Liver (tissue), 3 donors: Measurements from ENCODE around the gene AGER.

Source experiments
- FOXA1 ChIP-seq: IDR thresholded peaks from 2 replicates; pipeline ENCODE4 v1.6.1; 2016; ENCODE audit warnings: antibody characterized with exemption
- FOXA2 ChIP-seq: IDR thresholded peaks from 2 replicates; pipeline ENCODE4 v1.6.1; 2016; ENCODE audit warnings: antibody characterized with exemption
- JUND ChIP-seq, 2 donors: IDR thresholded peaks; 2 replicates each; pipeline ENCODE4 v1.6.1; 2016; ENCODE audit warnings: antibody characterized with exemption in 2 of 2
- MAX ChIP-seq: IDR thresholded peaks from 2 replicates; pipeline ENCODE4 v1.6.1; 2016; ENCODE audit warnings: antibody characterized with exemption
- RAD21 ChIP-seq, 2 donors: IDR thresholded peaks; 2 replicates each; pipeline ENCODE4 v1.6.1; 2016; ENCODE audit warnings: antibody characterized with exemption in 2 of 2, mild to moderate bottlenecking in 2 of 2
- REST ChIP-seq: IDR thresholded peaks from 2 replicates; pipeline ENCODE4 v1.6.1; 2016; ENCODE audit warnings: antibody characterized with exemption, mild to moderate bottlenecking
- SP1 ChIP-seq: IDR thresholded peaks from 2 replicates; pipeline ENCODE4 v1.6.1; 2018; ENCODE audit warnings: antibody characterized with exemption, mild to moderate bottlenecking
- TAF1 ChIP-seq: conservative IDR thresholded peaks from 2 replicates; pipeline ENCODE4 v1.6.1; 2016; ENCODE audit warnings: antibody characterized with exemption, mild to moderate bottlenecking
- YY1 ChIP-seq: IDR thresholded peaks from 2 replicates; pipeline ENCODE4 v1.6.1; 2016; ENCODE audit warnings: antibody characterized with exemption, mild to moderate bottlenecking
- ZBTB33 ChIP-seq: IDR thresholded peaks from 2 replicates; pipeline ENCODE4 v1.6.1; 2016; ENCODE audit warnings: antibody characterized with exemption
- TF ChIP-seq, protein P1 (sequence below): fragments of 150-350 bp; IDR thresholded peaks from 2 replicates; pipeline ENCODE4 v1.5.1; 2017; ENCODE audit warnings: improper control_type of control experiment, low read depth, low read length; ENCODE audit not compliant: missing input control
- TF ChIP-seq, protein P2 (sequence below): IDR thresholded peaks from 2 replicates; pipeline ENCODE4 v1.6.1; 2016; ENCODE audit warnings: antibody characterized with exemption
- donor health status: healthy.
- donor health status: healthy.

DNA sequence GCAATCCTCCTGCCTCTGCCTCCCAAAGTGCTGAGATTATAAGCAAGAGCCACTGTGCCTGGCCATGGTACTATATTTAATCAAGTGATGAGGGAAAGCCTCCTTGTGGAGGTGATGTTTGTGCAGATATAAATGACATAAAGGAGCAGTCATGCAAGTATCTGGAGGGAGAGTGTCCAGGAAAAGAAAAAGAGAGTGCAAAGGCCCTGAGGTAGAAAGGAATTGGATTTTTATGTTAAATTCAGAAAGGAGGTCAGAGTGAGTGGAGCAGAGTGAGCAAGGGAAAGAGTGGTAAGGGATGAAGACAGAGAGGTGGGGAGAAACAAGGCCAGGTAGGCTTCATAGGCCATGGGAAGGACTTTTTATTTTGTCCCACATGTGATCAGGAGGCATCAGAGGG, 46.6 kb downstream of the AGER start:
- TF ChIP-seq YY1 (no peak), RAD21 (IDR thresholded peaks at IDR 0.05) (no peak), FOXA2 (no peak), FOXA1 (no peak), SP1 (no peak), TAF1 (no peak), REST (no peak), MAX (no peak), ZBTB33 (no peak), JUND (IDR thresholded peaks at IDR 0.05) (no peak)
- TF ChIP-seq, protein P1, sequence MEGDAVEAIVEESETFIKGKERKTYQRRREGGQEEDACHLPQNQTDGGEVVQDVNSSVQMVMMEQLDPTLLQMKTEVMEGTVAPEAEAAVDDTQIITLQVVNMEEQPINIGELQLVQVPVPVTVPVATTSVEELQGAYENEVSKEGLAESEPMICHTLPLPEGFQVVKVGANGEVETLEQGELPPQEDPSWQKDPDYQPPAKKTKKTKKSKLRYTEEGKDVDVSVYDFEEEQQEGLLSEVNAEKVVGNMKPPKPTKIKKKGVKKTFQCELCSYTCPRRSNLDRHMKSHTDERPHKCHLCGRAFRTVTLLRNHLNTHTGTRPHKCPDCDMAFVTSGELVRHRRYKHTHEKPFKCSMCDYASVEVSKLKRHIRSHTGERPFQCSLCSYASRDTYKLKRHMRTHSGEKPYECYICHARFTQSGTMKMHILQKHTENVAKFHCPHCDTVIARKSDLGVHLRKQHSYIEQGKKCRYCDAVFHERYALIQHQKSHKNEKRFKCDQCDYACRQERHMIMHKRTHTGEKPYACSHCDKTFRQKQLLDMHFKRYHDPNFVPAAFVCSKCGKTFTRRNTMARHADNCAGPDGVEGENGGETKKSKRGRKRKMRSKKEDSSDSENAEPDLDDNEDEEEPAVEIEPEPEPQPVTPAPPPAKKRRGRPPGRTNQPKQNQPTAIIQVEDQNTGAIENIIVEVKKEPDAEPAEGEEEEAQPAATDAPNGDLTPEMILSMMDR: no peak
- TF ChIP-seq, protein P2, sequence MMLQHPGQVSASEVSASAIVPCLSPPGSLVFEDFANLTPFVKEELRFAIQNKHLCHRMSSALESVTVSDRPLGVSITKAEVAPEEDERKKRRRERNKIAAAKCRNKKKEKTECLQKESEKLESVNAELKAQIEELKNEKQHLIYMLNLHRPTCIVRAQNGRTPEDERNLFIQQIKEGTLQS: no peak
